ENCODE data around the gene DNAH11. TPM values are rescaled to one million over a fixed set of nuclear protein-coding genes. Genes with fewer than 3 reads are reported as not detected.
A peak's percentile ranks its signal among the peaks of the same experiment; 100 is the strongest.

The DNAH11 gene
- total RNA-seq, 1 donor from 2014 or later: 3.4 TPM

- Histone ChIP-seq H3K27ac (no peak overlapping the region), H3K4me3 (no peak overlapping the region), H3K4me1 (no peaks in the 10 kb centered on the region), H3K36me3 (no peaks in the 10 kb centered on the region), H3K9me3 (no peaks in the 10 kb centered on the region), H3K27me3 (no peaks in the 10 kb centered on the region)
- DNase-seq (no peak), ATAC-seq (no peak)
- intact Hi-C loops (cut with DNase I): no loop called here
- TF ChIP-seq CTCF (IDR thresholded peaks at IDR 0.05): no peak
Observed at GRCh38 chr7:21747806-21748205, 205.0 kb downstream of the DNAH11 start.

- intact Hi-C loops (cut with DNase I): no loop called here
- no peaks in the 10 kb centered on the region for H3K9me3 ChIP-seq
- ATAC-seq (no peak), DNase-seq (no peak)
- no peaks in the 10 kb centered on the region for H3K36me3 ChIP-seq
- TF ChIP-seq CTCF (IDR thresholded peaks at IDR 0.05): no peak
- no peak overlapping the region for H3K4me3 ChIP-seq
- H3K4me1 ChIP-seq: no peaks in the 10 kb centered on the region
- H3K27me3 ChIP-seq: no peaks in the 10 kb centered on the region
- H3K27ac ChIP-seq: no peak overlapping the region
Observed at GRCh38 chr7:21749378-21749777, 206.5 kb downstream of the DNAH11 start.

GRCh38 chr7:21753071-21753470 lies 210.2 kb downstream of the DNAH11 start:
- Histone ChIP-seq H3K4me1 (peaks cover 3% of the 10 kb centered on the region), H3K27me3 (no peaks in the 10 kb centered on the region), H3K4me3 (no peak overlapping the region), H3K27ac (no peak overlapping the region), H3K9me3 (no peaks in the 10 kb centered on the region), H3K36me3 (no peaks in the 10 kb centered on the region)
- ATAC-seq (no peak), DNase-seq (no peak)
- TF ChIP-seq CTCF (IDR thresholded peaks at IDR 0.05): no peak
- intact Hi-C loops (cut with DNase I): no loop called here

- Histone ChIP-seq H3K27me3 (no peaks in the 10 kb centered on the region), H3K27ac (no peak overlapping the region), H3K9me3 (no peaks in the 10 kb centered on the region), H3K4me3 (no peak overlapping the region), H3K4me1 (peaks cover 8% of the 10 kb centered on the region), H3K36me3 (no peaks in the 10 kb centered on the region)
- DNase-seq (no peak), ATAC-seq (no peak)
- intact Hi-C loops (cut with DNase I): no loop called here
- no peak for TF ChIP-seq CTCF (IDR thresholded peaks at IDR 0.05)
Observed at GRCh38 chr7:21754963-21755362, 212.1 kb downstream of the DNAH11 start.

- Histone ChIP-seq H3K4me1 (peaks cover 8% of the 10 kb centered on the region), H3K4me3 (no peak overlapping the region), H3K27me3 (no peaks in the 10 kb centered on the region), H3K27ac (no peak overlapping the region), H3K9me3 (no peaks in the 10 kb centered on the region), H3K36me3 (no peaks in the 10 kb centered on the region)
- intact Hi-C loops (cut with DNase I): no loop called here
- no peak for DNase-seq
- no peak for TF ChIP-seq CTCF (IDR thresholded peaks at IDR 0.05)
- ATAC-seq: peak; percentile 84
Observed at GRCh38 chr7:21757537-21758282, 214.9 kb downstream of the DNAH11 start.

- no peaks in the 10 kb centered on the region for H3K27me3 ChIP-seq
- peak; percentile 37 for ATAC-seq
Observed at GRCh38 chr7:21758286-21758685, 215.4 kb downstream of the DNAH11 start.

More at GRCh38 chr7:21758286-21758685, 215.4 kb downstream of the DNAH11 start:
- Histone ChIP-seq H3K4me1 (peaks cover 8% of the 10 kb centered on the region), H3K9me3 (no peaks in the 10 kb centered on the region), H3K27ac (no peak overlapping the region), H3K36me3 (no peaks in the 10 kb centered on the region), H3K4me3 (no peak overlapping the region)
- no peak for DNase-seq
- no peak for TF ChIP-seq CTCF (IDR thresholded peaks at IDR 0.05)
- intact Hi-C loops (cut with DNase I): no loop called here

Data from upper lobe of right lung (tissue), 1 donor.